Measurements from ENCODE around the gene ADCK2. TPM values are rescaled to one million over a fixed set of nuclear protein-coding genes. Genes with fewer than 3 reads are reported as not detected.
A peak's percentile ranks its signal among the peaks of the same experiment; 100 is the strongest.

Gene ADCK2
- total RNA-seq, 4 donors from 2014 or later: 19.9 to 46.1 (median 32.7) TPM

DNA sequence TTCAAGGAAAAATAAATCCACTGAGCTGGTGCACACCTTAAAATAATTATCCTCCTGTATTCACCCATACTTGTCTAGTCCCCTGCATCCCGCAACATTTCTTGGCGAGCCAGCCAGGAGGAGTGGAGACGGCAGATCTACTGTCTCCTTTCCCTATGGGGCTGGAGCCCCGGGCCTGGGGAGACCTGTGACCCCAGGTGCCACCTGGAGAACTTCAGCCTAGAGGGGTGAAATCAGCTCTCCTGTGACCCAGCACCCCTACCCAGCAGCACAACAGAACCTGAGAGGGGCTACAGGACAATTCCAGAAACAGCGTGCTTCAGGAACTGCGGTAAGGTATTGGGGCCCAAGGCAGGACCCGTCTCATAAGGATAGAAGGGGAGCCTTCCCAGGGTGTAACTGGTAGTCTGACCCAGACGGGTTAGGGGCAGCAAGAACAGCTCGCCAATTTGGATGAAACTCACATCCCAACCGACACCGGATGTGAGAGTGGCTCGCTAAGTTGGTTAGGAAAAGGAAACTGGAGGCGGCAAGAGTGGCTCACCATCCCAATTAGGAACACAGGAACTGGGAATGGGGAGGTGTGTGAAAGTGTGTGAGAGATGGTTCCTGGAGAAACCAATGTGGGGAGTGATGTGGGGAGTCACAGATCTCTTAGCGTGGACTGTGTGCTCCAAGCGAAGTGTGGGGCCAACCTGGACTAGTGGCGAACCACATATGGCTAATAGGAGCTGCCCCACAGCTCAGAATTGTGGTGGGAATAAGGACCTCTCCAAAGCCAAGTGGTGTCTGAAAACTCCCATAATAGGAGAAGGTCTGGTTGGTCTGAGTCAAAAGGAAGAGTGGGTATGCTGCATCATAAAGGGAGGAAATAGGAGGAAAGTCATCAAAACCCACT is 17.0 kb upstream of the ADCK2 start:
- TF ChIP-seq POLR2A (IDR thresholded peaks at IDR 0.05): no peak
- TF ChIP-seq, protein P1, sequence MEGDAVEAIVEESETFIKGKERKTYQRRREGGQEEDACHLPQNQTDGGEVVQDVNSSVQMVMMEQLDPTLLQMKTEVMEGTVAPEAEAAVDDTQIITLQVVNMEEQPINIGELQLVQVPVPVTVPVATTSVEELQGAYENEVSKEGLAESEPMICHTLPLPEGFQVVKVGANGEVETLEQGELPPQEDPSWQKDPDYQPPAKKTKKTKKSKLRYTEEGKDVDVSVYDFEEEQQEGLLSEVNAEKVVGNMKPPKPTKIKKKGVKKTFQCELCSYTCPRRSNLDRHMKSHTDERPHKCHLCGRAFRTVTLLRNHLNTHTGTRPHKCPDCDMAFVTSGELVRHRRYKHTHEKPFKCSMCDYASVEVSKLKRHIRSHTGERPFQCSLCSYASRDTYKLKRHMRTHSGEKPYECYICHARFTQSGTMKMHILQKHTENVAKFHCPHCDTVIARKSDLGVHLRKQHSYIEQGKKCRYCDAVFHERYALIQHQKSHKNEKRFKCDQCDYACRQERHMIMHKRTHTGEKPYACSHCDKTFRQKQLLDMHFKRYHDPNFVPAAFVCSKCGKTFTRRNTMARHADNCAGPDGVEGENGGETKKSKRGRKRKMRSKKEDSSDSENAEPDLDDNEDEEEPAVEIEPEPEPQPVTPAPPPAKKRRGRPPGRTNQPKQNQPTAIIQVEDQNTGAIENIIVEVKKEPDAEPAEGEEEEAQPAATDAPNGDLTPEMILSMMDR (IDR thresholded peaks at IDR 0.05): no peak
- Histone ChIP-seq H3K27me3 (no peaks in the 10 kb centered on the region), H3K36me3 (no peaks in the 10 kb centered on the region), H3K4me3 (replicated peaks in 1 of 3) (no peak overlapping the region), H3K4me1 (peaks cover 12 to 15% of the 10 kb centered on the region in 2 donors), H3K9me3 (no peaks in the 10 kb centered on the region), H3K27ac (peak overlapping the region in 2 of 3 donors; percentile 67 to 78)
- 88 to 92% methylated on average over 16 of the region's 16 CpGs for WGBS, 2 donors
- DNase-seq: no peak
- intact Hi-C loops (cut with DNase I): no loop called here

DNA sequence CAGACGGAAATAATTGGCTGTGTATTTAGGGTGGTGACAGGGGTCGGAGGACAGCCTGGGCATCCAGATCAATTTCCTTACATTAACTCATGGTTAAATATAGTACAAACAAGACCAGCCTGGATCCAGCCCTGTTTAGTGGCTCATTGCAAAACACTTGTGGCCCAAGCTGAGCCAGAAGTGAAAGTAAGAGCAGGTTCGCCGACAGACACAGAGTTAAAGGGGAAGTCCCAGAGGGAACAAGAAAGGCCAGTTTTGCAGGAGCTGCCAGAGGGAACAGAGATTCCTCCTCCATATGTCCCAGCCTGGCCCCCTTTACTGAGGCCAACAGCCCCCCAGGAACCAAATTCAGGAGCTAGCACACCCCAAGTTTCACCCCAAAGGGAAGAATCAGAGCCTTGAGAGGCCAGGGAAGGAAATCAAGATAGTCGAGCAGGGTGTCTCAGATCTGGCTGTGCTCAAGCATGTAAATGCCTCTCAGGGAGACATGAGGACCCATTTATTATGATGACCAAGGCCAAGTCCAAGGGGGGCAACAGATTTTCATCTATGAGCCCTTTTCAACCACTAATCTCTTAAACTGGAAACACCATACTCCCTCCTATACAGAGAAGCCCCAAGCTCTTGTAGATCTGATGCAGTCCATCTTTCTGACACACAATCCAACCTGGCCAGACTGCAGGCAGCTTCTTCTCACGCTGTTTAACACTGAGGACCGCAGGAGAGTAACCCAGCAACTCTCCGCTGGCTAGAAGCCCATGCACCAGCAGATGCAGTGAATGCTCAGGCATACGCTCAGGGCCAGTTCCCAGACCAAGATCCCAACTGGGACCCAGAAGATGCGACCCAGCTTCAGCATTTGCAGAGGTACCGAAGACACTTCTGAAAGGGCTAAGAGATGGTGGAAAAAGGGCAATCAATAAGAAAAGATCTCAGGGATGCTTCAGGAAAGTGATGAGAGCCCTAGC is 15.9 kb upstream of the ADCK2 start:
- peak; percentile 70 to 75 for DNase-seq
- no peak for TF ChIP-seq POLR2A (IDR thresholded peaks at IDR 0.05)
- TF ChIP-seq, protein P1 (IDR thresholded peaks at IDR 0.05): no peak
- Histone ChIP-seq H3K27me3 (no peaks in the 10 kb centered on the region), H3K36me3 (no peaks in the 10 kb centered on the region), H3K4me1 (peaks cover 12 to 15% of the 10 kb centered on the region in 2 donors), H3K9me3 (no peaks in the 10 kb centered on the region), H3K27ac (peak overlapping the region; percentile 12 to 78 (median 67)), H3K4me3 (replicated peaks in 1 of 3) (peak overlapping the region in 1 of 3 donors; percentile 21)
- intact Hi-C loops (cut with DNase I): no loop called here
- 41 to 45% methylated on average over 11 of the region's 11 CpGs for WGBS, 2 donors

DNA sequence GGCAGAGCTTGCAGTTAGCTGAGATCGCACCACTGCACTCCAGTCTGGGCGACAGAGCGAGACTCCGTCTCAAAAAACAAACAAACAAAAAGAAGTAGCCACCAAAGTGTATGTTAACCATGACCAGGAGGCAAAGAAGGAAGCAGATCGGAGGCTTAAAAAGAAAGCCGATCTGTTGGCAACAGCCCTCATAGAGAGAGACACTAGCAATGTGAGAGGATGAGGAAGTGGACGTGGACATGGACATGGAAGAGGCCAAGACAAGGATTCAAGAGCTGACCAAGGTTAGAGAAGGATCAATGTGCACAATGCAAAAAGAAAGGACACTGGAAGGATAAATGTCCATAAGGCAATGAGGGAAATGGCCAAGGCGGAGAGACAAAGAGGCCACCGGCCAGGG is 14.9 kb upstream of the ADCK2 start:
- H3K9me3 ChIP-seq: no peaks in the 10 kb centered on the region
- WGBS, 2 donors: 83 to 92% methylated on average over 9 of the region's 9 CpGs
- intact Hi-C loops (cut with DNase I): no loop called here
- no peaks in the 10 kb centered on the region for H3K36me3 ChIP-seq
- no peak for DNase-seq
- no peak overlapping the region for H3K4me3 ChIP-seq (replicated peaks in 1 of 3)
- H3K4me1 ChIP-seq: peaks cover 12 to 15% of the 10 kb centered on the region in 2 donors
- no peak for TF ChIP-seq POLR2A (IDR thresholded peaks at IDR 0.05)
- TF ChIP-seq, protein P1 (IDR thresholded peaks at IDR 0.05): no peak
- H3K27me3 ChIP-seq: no peaks in the 10 kb centered on the region
- no peak overlapping the region for H3K27ac ChIP-seq

DNA sequence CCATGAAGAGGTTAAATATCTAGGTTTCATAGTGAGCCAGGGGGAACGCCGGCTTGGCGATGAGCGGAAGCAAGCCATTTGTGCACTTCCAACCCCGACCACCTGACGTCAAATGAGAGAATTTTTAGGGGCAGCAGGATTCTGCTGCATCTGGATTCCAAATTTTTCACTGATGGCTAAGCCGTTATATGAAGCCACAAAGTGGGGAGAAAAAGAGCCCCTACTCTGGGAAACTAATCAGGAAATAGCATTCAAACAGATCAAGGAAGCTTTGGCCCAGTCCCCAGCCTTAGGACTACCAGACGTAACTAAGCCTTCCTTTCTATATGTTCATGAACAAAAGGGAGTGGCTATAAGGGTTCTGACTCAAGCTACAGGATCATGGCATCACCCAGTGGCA is 12.9 kb upstream of the ADCK2 start:
- TF ChIP-seq, protein P1 (IDR thresholded peaks at IDR 0.05): no peak
- TF ChIP-seq POLR2A (IDR thresholded peaks at IDR 0.05): no peak
- H3K9me3 ChIP-seq: no peaks in the 10 kb centered on the region
- intact Hi-C loops (cut with DNase I): no loop called here
- peaks cover 12 to 15% of the 10 kb centered on the region in 2 donors for H3K4me1 ChIP-seq
- H3K36me3 ChIP-seq: no peaks in the 10 kb centered on the region
- 50 to 71% methylated on average over 8 of the region's 8 CpGs for WGBS, 2 donors
- H3K27me3 ChIP-seq: no peaks in the 10 kb centered on the region
- H3K4me3 ChIP-seq (replicated peaks in 1 of 3): no peak overlapping the region
- DNase-seq: no peak
- H3K27ac ChIP-seq: no peak overlapping the region
